ENCODE measurements around the gene RFX1.

DNA sequence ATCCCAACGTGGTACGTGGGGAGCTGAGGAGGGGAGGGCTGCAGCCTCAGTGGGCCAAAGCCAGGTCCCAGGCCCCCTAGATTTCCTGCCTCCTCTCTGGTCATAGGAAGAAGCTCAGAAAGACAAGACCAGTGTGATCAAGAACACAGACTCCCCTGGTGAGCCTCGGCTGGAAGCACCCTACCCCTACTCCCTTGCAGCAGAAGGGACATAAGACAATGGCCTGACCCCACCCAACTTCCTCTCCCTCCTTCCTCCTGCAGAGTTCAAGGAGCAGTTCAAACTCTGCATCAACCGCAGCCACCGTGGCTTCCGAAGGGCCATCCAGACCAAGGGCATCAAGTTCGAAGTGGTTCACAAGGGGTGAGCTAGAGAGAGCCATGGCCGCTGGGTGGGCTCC, 79.4 kb downstream of the RFX1 start:
- TF ChIP-seq EZH2 (IDR thresholded peaks at IDR 0.05; ENCODE audit: low read depth, unreplicated experiment) = no peak
- TF ChIP-seq, protein P1, sequence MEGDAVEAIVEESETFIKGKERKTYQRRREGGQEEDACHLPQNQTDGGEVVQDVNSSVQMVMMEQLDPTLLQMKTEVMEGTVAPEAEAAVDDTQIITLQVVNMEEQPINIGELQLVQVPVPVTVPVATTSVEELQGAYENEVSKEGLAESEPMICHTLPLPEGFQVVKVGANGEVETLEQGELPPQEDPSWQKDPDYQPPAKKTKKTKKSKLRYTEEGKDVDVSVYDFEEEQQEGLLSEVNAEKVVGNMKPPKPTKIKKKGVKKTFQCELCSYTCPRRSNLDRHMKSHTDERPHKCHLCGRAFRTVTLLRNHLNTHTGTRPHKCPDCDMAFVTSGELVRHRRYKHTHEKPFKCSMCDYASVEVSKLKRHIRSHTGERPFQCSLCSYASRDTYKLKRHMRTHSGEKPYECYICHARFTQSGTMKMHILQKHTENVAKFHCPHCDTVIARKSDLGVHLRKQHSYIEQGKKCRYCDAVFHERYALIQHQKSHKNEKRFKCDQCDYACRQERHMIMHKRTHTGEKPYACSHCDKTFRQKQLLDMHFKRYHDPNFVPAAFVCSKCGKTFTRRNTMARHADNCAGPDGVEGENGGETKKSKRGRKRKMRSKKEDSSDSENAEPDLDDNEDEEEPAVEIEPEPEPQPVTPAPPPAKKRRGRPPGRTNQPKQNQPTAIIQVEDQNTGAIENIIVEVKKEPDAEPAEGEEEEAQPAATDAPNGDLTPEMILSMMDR (conservative IDR thresholded peaks at IDR 0.05; ENCODE audit: low read depth in 2 of 2) = no peak
- TF ChIP-seq POLR2AphosphoS5 (IDR thresholded peaks at IDR 0.05; ENCODE audit: low read depth) = no peak
- TF ChIP-seq REST (IDR thresholded peaks at IDR 0.05; ENCODE audit: unreplicated experiment) = no peak
